Measurements from ENCODE around the gene TLCD4.
A peak's percentile ranks its signal among the peaks of the same experiment; 100 is the strongest.
"Not testable (repeated sequence)": the region's sequence is repeated elsewhere in the genome, so short reads cannot be mapped to it uniquely, and the experiment has no call there.

The TLCD4 gene, protein sequence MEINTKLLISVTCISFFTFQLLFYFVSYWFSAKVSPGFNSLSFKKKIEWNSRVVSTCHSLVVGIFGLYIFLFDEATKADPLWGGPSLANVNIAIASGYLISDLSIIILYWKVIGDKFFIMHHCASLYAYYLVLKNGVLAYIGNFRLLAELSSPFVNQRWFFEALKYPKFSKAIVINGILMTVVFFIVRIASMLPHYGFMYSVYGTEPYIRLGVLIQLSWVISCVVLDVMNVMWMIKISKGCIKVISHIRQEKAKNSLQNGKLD

DNA sequence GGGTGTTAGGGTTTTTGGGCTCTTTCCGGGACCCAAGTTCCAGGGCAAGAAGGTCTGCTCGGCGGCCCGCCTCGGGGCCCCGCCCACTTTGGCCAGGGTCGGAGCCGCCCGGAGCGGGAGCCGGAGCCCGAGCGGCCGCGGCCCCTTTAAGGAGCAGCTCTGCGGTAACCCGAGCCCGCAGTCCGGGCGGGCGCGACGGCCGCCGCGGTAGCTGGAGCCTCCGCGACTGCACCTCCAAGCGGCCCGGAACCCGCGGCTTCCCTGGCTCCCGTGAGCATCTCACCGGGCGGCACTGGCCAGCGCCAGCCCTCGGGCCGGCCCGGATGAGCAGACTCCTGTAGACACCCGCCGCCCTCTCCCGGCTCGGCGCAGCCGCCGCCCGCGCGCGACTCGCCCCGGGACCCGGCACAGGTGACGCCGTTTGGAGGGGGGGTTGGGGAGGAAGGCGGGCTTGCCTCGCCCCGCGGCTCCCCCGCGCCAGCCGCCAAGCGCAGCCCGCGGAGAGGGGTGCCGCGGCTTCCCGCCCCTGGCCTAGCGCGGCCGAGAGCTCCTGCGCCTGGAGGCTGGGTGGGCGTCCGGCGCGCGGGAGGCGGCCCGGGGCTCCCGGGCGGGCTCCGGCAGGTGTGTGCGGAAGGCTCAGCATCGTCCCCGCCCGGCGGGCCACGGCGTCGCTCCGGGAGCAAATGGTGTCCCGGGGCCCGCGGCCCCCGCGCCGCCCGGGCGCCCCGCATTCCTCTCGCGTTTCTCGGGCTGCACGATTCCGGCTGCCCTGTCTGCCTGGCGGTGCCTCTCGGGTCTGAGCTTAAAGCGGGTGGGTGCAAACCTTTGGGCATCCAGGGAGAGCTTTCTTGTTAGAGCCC lies at the start of gene TLCD4:
TSS of gene TLCD4 (plus strand) at position 149 of the 860 bp plus-strand sequence. CDS start 26,547 bp downstream, outside the sequence.
- peak in 1 of 2 experiments; percentile 26 for DNase-seq

DNA sequence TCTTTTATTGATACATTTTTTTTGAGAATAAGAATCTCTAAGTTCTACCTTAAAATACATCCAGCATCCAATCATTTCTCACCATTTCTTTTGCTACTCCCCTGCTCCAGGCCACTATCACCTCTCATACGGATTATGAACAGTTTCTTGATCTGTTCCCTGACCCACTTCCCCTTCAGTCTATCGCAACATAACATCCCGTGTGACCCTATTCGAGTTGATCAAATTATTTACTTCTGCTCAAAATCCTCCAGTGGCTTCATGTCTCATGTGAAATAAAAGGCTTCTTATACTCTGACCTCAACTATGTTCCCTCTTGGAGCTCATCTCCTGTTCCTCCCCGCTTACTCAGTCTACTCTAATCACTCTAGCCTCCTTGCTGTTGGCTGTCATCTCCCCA lies 49.6 kb upstream of the TLCD4 start:
- no peak for DNase-seq

DNA sequence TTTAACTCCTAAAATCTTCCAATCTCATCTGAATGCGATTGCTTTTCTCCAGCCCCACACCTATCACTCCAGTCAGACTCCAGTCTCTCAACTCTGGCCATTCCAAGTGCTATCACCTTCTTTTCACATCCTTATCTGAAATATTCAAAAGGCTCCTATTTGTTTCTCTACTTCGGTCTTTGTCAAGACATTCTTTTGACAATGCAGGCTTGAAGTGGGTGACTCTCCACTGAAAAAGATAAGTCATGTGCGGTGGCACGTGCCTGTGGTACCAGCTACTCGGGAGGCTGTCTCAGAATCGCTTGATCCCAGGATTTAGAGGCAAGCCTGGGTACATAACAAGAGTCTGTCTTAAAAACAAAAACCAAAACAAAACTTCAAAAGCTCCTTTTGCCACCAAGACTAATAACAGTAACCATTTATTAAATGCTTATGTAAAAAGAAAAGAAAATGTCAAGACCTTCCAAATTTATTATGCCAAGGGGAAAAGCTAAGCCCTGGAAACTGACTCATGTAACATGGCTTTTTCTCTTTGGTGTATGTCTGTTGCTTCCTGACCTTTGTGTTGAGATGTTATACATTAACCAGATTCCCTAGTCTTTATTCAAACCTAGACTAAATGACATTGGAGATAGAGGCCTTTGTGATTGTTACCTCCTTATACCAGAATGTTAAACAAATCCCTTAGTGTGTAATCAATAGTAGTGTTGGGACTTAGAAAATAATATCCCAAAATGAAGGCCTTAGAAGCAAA lies 48.0 kb upstream of the TLCD4 start:
- no peak for DNase-seq

DNA sequence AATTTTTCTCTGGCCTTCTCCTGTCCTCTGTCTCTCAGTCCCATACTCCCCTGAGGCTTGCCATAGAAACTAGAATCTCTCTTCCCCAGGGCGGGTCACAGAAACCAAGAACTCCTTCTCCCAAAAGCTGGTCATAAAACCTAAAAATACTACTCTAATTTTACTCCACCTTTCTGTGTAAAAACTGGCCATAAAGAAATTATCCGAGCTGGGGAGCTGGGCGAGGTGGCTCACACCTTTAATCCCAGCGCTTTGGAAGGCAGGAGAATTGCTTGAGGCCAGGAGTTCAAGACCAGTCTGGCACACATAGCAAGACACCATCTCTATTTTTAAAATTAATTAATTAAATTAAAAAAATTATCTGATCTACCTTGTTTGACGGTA lies 47.5 kb upstream of the TLCD4 start:
- DNase-seq = no peak

DNA sequence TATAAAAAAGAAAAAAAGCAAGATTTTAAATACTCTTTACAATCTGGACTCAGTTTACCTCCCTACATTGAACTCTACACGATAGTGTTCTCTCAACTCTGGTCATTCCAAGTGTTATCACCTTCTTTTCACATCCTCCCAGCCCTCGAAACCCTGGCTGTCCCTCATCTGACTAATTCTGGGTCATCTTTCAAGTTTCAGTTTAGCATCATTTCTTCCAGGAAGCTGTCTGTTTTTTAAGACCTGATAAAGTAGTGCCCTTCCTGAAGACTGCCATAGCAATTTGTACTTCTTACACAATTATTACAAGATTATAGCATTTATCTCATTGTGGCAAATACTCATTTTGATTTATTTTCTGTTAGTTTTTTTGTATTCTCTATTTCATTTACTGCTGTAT lies 45.6 kb upstream of the TLCD4 start:
- no peak for DNase-seq

DNA sequence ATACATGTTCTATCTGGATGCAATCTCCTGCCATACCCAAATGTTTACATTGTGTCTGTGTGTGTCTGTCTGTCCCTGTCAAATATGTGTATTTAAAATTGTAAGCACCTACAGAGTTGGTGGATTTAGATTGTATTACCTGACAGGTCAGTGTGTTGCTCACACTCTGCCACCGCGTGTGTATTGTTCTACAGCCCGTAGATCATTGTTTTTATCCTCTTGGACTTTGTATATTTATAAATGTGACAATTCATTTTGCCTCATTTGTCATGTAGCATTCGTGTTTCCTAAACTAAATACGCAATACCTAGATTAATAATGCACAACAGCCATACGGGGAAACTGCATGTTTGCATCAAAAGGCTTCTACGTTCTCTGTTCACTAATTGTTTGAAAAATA lies 45.0 kb upstream of the TLCD4 start:
- DNase-seq = no peak

DNA sequence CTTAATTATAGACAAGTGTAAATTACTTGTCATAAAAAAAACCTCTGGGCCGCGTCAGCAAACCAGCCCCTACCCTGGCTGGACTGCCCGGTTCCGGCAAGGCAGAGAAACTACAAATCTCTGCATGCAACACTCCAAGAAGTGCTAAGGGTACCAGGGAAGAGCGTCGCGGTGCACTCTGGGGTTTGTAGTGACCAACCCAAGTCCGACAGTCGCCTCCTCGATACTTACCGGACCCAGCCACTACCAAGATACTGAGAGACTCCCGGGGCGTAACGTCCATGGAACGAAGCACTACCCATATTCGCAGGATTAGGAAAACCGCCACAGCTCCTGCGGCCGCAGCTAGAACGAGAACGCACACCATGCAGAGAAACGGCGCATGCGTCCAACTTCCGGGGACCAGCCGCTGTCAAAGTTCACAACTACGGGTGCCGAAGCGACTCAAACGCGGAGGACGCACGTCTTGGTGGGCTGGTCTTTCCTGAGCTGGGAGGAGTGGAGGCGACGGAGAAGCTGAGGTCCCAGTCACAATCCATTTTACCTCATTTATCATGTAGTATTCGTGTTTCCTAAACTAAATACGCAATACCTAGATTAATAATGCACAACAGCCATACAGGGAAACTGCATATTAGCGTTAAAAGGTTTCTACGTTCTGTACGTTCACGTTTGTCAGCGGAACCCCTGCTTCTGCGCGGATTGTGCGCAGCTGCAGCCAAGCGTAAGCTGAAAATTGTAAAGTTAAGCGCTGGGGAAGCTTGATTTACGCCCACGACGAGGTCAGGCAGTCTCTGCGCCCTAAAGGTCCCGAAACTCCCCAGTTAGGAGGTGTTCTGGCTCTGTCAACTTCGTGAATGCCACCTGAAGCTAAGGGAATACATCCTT lies 44.4 kb upstream of the TLCD4 start, which contains the start of gene ALG14:
TSS of gene ALG14 (minus strand) at position 420 of the 888 bp plus-strand sequence. CDS start at position 367, 53 bp downstream.
- DNase-seq = peak; percentile 90 to 93

DNA sequence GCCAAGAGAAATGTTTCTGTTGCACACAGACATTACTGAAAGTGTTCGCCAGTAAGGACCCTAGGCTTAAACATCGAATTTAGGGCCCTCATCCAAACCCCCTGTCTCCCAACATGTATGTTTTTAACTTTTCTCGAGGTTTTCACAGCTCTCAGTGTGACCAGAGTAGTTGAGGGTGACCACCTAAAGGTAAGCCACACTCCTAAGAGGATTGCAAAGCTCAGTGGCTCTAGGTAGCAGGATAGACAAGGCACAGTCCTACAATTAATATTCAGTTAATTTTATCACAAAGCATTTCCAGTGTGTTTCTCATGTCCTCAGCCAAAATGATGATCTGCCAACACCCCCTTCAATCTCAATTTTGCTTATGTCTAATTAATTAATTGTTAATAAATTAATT lies 43.7 kb upstream of the TLCD4 start:
- DNase-seq = no peak

DNA sequence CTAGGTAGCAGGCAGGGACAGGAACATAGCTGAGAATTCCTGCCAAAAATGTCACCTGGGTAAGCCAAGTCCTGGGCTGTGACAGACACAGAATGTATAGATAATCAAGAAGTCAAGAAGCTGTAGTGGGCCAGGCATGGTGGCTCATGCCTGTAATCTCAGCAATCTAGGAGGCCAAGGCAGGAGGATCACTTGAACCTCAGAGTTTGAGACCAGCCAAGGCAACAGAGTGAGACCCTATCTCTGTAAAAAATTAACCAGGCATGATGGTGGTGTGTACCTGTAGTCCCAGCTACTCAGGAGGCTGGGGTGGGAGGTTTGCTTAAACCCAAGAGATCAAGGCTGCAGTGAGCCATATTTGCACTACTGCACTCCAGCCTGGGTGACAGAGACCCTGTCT lies 41.1 kb upstream of the TLCD4 start:
- DNase-seq = no peak

DNA sequence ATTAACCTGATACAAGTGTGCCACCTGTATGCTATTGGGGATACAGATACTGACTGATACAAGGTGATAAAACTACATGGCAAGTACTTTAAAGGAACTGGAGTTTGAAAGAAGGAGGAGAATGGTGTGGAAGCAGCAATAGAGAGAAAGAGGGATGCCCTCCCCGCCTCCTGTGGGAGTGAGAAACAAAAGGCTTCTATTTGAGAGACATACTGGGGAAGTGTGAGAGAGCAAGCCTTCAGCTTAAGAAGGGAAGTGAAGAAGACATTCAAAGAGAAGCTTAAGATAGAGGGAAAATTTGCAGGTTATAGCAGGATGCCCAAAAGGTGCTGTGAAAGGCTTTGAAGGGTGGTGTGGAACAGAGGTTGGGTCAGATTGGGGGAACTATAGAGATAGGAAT lies 36.7 kb upstream of the TLCD4 start:
- DNase-seq = no peak

DNA sequence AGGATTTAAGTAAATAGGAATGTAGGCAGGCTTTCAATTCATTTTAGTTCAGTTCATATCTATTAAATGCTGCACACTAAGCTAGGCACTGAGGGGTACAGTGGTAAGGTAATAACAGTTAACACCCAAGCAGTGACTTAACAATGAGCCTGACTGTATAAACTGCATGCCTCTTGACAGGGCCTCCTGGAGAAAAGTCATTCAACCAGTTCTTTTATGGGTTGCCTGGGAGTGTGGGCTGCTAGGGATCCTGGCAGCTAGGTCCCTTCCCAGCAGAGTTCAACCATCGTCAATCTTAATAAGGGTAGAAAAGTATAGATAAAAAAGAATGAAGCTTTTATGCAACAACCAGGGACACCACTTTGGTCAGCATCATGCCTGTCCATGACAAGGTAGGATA lies 36.3 kb upstream of the TLCD4 start:
- DNase-seq = no peak

DNA sequence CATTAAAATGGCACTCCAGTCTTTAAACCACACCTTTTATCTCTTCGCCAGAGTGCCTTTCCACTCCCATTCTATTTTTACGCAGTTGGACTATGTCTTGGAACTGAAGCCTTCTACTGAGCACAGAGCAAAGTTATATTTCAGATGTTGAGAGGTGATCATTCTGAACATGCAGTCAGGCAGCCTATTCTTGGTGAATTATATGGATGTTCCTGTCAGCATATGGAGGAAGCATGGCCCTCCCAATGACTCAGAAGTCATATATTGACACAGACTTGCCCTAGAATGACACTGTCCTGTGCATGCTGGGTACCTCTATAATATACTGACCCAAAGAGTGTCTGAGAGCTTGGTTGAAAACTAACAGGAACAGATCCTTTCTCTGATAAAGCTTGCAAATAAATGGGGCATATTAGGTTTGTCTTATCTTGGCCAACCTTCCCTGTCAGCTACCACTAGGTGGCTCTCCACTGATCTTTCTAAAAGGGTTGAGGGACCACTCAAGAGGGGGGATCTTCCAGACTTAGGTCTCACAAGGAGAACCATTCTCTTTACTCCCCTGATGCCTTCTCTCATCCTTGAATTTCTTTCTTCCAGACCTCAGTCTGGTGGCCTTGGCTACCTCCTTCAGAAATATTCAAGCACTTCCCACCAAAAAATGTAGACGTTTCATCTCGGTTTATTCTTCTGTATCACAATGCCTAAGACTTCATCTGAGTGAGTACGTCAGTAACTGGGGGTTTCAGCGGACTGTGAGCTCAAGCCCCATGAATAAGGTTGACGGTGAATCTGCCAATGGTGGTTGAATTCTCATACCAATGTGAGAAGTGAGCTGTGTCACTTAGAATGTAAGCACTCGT lies 32.6 kb upstream of the TLCD4 start:
- peak; percentile 11 to 30 for DNase-seq

DNA sequence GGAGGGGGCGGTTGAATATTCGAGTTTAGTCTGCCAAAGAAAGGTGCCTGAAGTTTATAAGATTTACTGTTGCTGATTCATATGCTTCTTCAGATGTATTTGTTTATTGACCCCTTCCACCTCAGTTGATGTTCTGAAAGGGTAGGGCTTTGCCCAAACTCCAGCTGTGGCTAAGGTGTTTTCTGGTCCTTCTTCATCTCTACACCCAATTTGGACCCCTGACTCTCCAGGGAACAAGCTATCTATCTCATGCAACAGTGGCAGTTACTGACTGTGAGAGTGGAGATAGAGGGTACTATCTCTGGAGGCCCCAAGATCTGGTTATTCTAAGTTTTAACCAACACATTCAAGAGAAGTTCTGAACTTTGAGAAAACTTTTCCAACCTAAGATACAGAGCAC lies 31.8 kb upstream of the TLCD4 start:
- no peak for DNase-seq

DNA sequence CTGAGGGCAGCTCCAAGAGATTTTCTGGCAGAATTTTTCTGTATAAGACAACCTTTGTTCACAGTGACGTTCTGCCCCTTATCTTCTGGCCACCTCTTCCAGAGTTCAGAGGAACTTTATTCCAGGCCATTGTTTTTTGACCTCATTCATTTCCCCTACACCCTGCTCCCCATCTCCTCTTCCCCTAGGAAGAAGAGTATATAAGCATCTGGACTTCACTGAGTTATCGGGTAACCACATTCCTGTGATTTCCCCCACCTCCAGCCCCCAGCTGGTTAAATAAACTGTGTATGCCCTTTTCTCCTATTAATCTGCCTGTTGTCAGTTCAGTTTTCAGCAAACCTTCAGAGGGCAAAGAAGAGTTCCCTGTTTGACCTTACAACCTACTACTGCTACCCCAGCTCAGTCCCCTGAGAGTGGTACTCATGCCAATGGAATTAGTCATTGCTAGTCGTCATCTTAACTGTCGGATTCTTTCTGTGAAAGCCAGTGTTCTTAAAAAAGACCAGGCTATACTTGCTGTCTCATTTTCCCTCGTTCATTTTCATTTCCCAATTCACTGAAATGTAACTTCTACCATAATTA lies 30.1 kb upstream of the TLCD4 start:
- DNase-seq = no peak

DNA sequence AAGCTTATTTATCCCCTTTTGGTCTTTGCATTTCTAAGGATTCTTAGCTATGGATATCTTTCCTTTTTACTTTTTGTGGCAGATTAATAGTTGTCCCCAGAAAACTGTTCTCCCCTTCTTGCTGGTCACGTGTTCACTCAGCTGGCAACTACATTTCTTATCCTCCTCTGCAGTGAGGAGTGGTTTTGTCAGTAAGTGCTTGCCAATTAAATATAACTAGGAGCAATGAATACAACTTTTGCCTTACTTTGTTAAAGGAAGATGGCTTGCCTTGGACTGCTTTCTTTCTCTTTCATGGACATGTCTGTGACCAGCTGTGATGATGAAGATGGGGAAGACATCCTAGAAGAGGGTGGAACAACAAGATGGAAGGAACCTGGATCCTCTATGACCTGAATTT lies 28.9 kb upstream of the TLCD4 start:
- DNase-seq = no peak

DNA sequence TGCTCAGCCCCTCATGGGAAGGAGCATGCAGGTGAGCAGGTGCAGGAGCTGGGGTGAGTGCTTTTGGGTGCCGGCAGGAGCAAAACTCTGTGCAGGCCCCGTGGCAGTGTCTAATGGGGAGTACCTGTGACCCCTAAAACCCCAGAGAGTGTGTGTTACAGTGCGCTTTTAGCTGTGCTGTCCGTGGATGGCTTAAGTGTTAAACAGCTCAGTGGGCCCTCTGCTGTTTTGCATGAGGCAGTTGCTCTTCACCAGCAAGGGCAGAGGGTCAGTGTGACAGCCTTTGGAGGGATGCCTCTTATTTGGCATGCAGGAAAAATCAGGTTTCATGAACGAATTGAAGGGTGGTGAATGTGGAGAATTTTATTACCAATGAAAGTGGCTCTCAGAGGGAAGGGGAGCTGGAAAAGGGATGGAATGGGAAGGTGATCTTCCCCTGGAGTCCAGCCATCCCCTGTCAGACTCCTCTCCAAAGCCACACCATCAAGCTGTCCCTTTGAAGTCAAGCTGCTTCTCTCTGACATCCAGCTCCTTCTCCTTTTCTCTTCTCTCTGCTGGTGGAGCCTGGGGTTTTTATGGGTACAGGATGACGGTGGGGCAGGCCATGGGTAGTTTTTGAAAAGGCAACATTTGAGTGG lies 27.4 kb upstream of the TLCD4 start:
- DNase-seq = no peak

DNA sequence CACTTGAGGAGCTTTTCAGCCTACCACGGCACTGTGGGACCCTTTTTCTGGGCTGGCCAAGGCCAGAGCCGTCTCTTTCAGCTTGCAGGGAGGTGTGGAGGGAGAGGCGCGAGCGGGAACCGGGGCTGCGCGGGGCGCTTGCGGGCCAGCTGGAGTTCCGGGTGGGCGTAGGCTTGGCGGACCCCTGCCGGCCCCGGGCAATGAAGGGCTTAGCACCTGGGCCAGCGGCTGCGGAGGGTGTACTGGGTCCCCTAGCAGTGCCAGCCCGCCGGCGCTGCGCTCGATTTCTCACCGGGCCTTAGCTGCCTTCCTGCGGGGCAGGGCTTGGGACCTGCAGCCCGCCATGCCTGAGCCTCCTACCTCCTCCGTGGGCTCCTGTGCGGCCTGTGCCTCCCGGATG lies 25.9 kb upstream of the TLCD4 start:
- not testable (repeated sequence) for DNase-seq

DNA sequence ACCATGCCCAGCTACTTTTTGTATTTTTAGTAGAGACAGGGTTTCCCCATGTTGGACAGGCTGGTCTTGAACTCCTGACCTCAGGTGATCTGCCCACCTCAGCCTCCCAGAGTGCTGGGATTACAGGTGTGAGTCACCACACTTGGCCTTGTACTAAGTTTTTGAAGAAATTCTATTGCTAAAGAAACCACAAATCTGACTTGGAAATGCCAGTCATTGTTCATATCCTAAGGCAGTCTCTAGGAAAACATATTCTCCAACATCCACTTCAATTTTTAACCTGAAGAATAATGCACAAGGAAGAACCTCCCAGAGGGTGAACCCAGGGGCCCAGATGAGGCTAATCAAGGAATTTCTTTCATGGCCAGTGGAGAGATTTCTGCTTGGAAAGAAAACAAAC lies 24.3 kb upstream of the TLCD4 start:
- not testable (repeated sequence) for DNase-seq

DNA sequence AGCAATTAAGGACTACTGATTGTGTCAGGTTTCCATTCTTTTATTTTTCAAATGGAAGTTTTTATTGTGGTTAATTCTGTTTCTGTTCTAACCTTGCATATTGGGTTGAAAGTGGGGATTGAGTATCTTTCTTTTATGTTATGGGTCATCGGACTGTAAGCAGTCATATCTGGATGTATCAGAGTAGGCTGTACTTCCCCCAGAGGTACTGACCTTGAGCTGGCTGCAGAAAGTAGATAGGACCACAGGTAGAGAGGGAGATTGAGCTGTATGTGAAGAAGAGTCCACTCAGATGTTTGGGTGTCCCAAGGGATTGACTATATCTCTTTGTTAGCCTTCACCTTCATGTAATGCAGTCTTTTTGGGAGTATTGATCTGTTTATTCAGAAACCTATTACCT lies 23.9 kb upstream of the TLCD4 start:
- DNase-seq = no peak

DNA sequence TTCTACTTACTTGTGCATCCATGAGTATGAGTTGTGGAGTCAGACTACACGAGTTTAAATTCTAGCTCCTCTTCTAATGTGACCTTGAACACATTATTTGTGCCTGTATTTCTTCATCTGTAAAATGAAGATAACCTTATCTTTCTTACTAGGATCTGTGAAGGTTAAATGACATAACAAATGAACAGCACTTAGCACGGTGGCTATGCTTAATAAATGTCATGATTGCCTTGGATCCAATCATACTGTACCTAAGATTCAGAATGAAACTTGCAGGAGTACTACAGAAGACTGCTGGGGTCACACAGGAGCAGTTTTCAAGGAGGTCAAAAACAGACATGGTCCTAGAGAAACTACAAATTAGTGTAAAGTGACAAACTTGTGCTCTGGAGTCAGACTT lies 22.2 kb upstream of the TLCD4 start:
- no peak for DNase-seq

DNA sequence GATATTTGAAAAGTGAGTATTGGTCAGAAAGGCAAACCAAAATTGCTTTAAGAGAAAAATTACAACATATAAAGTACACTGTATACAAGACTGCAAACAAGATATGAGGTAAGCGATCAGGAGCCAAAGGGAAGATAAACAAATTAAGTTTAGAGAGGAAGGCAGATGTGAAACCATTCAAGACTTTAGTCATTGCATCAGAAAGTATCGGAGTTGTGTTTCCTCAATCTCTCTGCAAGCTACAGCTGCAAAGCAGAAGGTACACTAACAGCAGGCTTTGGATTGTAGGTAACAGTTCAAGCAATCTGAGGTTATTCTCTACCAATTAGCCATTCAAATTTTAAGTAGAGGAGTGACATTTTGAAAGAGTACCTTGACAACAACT lies 21.3 kb upstream of the TLCD4 start:
- no peak for DNase-seq
